Cerebellar nuclear complex (tissue), 1 donor: Measurements from ENCODE around the gene FZD2.
"Not testable (repeated sequence)": the region's sequence is repeated elsewhere in the genome, so short reads cannot be mapped to it uniquely, and the experiment has no call there.

Source experiments
- DNase-seq, 2 experiments: peaks; one replicate each; lab custom pipeline; 2025; lab: John Stamatoyannopoulos, UW

FZD2 gene

DNA sequence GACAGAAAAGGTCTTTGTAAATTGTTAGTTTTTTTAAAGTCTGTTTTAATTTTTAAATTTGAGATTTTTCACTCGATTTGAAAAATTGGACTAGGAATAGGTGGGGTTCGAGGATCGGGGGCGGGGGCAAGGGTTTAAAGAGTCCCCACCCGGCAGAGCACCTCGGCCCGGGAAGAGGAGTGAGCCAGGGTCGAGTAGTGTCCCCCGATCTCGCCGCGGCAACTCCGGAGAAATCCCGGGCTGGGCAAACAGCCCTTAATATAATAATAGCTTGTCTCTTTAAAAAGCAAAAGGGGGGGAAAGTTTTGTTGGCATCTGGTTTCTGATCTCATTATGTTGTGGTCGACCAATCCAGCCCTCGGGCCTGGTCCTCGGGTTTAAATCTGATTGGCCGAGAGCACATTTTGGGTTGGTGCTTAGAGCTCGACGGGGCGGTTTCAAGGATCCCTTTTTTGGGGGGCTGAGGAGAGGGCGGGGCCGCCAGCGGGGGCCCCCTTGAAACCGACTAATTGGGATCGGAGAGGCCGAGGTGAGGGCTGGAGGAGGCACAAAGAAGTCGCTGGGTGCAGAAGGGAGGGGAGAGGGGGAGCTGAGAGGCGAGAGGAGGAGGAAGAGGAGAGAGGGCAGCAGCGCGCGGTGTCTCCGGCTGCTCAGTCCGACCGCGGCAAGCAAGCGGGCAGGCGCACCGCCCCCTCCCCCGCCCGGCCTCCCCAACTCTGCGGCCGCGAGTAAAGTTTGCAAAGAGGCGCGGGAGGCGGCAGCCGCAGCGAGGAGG lies at the start of gene FZD2:
TSS of gene FZD2 (plus strand) at position 653 of the 775 bp plus-strand sequence. CDS start 205 bp downstream, outside the sequence.
- DNase-seq: no peak

- not testable (repeated sequence) for DNase-seq
These were observed 45.8 kb upstream of the FZD2 start for GRCh38 chr17:44511241-44512134.

DNA sequence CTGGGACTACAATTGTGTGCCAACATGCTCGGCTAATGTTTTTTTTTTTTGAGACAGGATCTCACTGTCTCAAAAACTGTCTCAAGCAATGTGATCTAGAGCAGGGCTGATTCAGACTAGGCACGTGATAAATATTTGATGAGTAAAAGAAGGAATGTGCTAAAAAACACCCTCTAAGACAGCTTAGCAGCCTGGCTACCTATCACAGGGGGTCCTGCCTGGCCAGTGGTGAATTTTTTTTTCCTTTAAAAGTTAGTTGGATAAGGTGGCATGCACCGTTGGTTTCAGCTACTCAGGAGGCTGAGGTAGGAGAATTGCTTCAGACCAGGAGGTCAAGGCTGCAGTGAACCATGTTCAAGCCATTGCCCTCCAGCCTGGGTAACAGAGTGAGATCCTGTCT lies 39.3 kb upstream of the FZD2 start:
- DNase-seq: no peak

DNA sequence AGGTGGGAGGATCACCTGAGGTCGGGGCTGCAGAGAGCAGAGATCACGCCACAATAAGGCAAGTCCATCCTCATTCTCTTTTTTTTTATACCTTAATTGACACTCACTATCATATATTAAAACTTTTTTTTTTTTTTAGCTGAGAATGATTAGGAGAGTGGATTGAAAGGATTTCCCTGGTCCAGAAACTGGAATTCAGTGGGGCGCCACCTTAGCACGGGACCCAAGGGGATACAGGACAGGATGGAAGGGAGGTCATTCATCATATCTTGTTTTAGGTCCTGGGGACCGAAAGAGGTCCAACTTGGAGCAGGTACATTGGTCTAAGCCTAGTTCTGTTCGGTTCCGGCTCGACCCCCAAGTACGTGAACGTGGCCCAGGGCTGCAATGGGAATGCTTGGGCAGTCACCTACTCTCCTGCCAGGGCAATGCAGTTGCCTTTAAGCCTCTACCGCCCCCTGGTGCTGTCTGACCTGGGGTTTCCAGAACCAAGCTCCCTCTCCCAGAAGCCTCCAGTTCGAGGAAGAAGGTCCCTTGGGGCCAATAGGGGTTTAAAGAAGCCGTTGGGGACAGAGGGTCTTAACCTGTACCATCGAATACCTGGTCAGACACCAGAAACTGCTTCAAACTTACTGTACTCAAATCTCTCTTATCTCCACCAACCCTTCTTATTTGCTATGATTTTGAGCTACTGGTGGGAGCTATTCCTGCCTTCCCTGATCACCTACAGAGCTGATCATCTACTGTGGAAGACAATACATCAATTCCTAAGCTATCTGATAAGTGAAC lies 34.2 kb upstream of the FZD2 start:
- DNase-seq: no peak

- DNase-seq: no peak
These were observed 33.7 kb upstream of the FZD2 start for GRCh38 chr17:44523672-44523972.

- no peak for DNase-seq
These were observed 30.2 kb upstream of the FZD2 start for GRCh38 chr17:44527102-44527501.

GRCh38 chr17:44527954-44528353 lies 29.3 kb upstream of the FZD2 start:
- no peak for DNase-seq

GRCh38 chr17:44529864-44530263 lies 27.4 kb upstream of the FZD2 start:
- DNase-seq: no peak

GRCh38 chr17:44530896-44531418 lies 26.3 kb upstream of the FZD2 start:
- no peak for DNase-seq

DNA sequence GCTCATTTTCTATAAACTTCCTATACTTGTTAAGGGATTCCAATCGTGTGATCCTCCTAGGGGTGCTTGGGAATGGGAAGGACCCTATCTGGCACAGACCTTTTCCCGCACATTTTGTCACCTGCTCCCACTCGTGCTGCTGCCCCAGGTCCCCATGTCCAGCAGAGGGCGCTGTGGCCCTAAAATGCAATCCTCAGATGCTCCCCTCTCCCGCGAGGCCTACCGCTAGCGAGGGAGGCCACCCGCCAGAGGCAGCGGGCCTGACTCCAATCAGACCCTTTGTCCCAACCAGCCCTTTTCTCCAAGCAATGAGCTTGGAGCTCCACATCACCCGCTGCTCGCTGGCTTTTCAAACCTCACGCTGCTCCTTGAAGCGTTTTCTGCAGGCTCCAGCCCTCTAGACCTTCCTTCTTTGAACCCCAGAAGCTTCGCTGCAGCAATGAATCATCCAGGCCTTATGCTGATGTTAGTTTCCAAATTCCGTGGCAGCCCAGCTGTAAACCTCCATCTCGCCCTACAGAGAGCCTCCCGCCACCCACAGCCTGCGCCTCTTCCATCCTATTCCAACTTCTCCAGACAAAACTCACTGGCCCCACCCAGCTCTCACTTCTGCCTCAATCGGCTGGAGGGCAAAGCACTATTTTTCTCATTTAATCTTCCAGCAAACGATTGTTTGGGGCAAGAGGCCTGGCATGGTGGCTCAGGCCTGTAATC lies 23.6 kb upstream of the FZD2 start:
- DNase-seq: no peak

DNA sequence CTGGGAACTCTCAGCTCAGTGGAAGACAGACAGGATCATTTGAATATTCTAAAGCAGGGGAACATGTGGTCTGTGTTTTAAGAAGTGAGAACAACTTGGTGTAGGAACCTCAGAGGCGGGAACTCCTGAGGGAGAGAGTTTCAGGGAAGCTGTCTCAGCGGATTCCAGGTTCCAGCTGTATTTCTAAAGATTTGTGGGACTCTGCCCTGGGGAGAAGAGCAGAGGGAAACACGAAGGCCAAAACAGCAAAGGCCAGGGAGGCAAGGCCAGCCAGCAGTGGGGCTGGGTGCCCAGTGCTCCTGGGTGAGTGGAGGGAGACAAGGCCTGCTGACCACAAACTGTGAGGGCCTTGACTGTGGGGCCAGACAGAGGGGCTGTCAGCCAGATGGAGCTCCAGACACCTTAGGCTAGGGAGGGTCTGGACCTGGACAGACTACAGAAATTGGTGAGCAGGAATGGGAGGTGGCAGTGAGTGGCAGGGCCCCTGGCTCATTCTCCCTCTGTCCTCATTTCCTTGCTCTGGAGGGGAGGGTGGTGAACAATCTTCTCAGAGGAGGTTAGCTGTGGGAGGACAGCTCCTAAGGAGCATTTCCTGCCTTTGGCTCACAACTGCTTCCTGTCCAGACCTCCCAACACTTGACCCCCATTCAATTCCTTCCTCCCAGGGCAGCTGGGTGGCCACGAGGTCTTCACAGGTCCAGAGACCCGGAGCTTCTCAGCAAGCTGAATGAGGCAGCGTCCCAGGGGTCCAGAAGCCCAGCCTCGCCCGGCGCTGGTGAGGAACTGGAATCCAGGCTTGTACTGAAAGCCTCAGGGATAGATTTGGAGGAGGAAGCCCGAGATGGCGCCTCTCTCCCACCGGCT lies 21.0 kb upstream of the FZD2 start:
- no peak for DNase-seq

DNA sequence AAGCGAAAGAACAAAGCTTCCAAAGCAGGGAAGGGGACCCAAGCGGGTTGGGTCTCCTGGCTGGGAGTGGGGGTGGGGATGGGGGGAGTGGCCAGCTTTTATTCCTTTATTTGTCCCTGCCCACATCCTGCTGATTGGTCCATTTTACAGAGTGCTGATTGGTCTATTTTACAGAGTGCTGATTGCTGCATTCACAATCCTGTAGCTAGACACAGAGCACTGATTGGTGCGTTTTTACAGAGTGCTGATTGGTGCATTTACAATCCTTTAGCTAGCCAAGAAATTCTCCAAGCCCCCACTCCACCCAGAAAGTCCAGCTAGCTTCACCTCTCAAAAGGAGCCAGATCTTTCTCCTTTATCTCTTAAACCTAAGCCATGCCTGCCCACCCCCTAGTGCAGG lies 19.4 kb upstream of the FZD2 start:
- DNase-seq: not testable (repeated sequence)

DNA sequence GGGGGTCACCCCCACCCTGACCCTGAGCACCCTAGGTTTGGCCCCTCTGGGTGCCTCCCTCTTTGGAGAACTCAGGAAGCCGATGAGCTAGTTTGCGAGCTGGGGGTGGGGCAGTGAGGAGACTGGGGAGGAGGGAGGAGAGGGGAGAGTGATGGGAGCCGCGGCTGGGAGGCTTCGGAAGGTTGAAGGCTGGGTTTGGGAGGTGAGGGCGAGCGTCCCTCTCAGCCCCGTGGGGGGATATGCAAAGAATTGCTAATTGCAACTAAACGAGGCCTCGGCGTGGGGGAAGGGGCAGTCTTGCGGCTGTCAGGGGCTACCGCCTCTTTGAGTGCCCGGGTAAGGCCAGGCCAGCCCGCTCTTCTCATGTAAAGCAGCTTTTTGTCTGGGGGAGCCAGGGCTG lies 17.6 kb upstream of the FZD2 start:
- DNase-seq: no peak

- DNase-seq: no peak
These were observed 16.8 kb upstream of the FZD2 start for GRCh38 chr17:44540246-44541084.

GRCh38 chr17:44541884-44542581 lies 15.3 kb upstream of the FZD2 start:
- no peak for DNase-seq

DNA sequence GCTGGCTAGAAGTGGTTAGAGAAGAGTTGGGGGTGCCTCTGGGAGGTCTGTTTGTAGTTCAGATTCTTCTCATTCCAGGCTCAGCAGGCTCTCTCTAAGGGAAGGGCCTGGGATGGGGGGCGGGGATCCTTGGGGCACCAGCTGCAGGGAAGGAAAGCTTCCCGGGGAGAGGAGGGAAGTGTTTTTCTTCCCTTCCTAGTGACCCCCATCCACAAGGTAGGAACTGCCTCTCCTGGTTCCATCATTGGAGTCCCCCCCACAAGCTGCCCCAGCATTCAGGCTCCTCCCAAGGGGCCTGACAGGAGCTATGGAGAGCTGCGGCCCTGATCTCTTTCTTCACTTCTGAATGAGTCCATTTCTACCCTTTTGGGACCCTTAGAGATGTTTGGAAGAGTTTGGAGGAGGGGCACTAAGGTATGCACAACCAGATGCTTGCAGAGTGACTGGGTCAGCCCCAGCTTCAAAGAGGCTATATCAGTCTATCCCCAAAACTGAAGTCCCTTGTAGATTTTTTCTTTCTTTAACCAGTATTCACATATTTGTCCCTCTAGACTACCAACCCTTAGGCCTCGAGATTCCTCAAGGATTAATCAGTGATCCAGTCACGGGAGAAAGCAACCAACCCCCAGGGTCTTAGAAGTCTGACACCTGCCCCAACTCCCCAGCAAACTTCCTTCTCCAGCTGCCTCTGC lies 13.9 kb upstream of the FZD2 start:
- DNase-seq: no peak

DNA sequence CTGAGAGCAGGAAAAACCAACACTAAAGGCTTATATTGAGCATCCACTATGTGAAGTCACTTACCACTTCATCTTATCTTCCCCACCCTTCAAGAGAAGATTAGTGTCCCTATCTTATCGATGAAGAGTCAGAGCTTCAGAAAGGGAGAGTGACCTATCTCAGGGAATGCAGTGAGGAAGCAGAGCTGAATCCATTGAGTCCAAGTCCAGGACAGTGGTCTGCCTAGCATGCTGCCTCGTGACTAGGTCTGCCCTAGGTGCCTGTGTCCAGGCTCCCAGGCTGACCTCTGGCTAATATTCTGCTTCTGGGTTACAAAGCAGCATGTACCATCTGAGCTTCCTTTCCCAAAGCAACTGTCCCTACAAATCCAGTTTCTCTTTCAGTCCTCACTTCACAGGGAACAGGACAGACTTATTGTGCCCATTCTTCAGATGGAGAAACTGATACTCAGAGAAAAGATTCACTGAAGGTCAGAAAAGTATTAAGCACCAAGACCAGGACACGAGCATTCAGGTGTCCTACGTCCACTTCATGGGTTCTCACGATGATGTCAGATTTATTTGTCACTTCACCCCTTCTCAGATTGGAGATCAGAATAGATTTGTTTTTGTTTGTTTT lies 13.3 kb upstream of the FZD2 start:
- DNase-seq: no peak
